ENCODE data around the gene BPHL. TPM values are rescaled to one million over a fixed set of nuclear protein-coding genes. Genes with fewer than 3 reads are reported as not detected.

Gene BPHL
- total RNA-seq, 6 experiments from 2014 or later, result 30.4 to 142 (median 68.6) TPM

- Histone ChIP-seq H3K27me3 (no peaks in the 10 kb centered on the region), H3K4me3 (peak within 1 kb of the TSS; percentile 91 to 96 (median 93)), H3K4me1 (peaks cover 0 to 6% (median 0%) of the 10 kb centered on the region in 4 donors), H3K27ac (peak within 1 kb of the TSS; percentile 87 to 93 (median 89)), H3K36me3 (peaks cover 0 to 7% (median 2%) of the 10 kb centered on the region in 4 donors), H3K9me3 (no peaks in the 10 kb centered on the region)
- TF ChIP-seq POLR2A (IDR thresholded peaks at IDR 0.05) (peak; percentile 100), CTCF (IDR thresholded peaks at IDR 0.05) (peak; percentile 47 to 67 (median 58))
- DNase-seq (peak; percentile 86 to 87 (median 87)), ATAC-seq (peak; percentile 81 to 92 (median 84))
- 2% methylated on average over 7 of the region's 95 CpGs for WGBS (ENCODE audit: insufficient coverage, low coverage, low lambda C conversion rate, missing lambda C conversion rate)
- intact Hi-C loops (cut with DNase I), result no loop called here
Observed at GRCh38 chr6:3157131-3157933, 38.8 kb downstream of the BPHL start, which contains the start of gene TUBB2A. TUBB2A (minus strand) TSS chr6:3157544; CDS start chr6:3157463, 81 bp downstream.

GRCh38 chr6:3159805-3160781 lies 41.6 kb downstream of the BPHL start:
- Histone ChIP-seq H3K9me3 (no peaks in the 10 kb centered on the region), H3K4me1 (peaks cover 0 to 6% (median 0%) of the 10 kb centered on the region in 4 donors), H3K27me3 (no peaks in the 10 kb centered on the region), H3K4me3 (no peak overlapping the region), H3K36me3 (no peaks in the 10 kb centered on the region), H3K27ac (no peak overlapping the region)
- intact Hi-C loops (cut with DNase I), result no loop called here
- TF ChIP-seq POLR2A (IDR thresholded peaks at IDR 0.05) (no peak), CTCF (IDR thresholded peaks at IDR 0.05) (no peak)
- WGBS (ENCODE audit: insufficient coverage, low coverage, low lambda C conversion rate, missing lambda C conversion rate), result 56% methylated on average over 12 of the region's 31 CpGs
- no peak for ATAC-seq
- DNase-seq, result peak in 1 of 3 donors; percentile 29

- Histone ChIP-seq H3K4me1 (no peaks in the 10 kb centered on the region), H3K27ac (no peak overlapping the region), H3K4me3 (peak overlapping the region; percentile 56 to 59 (median 59)), H3K36me3 (no peaks in the 10 kb centered on the region), H3K9me3 (no peaks in the 10 kb centered on the region), H3K27me3 (no peaks in the 10 kb centered on the region)
- intact Hi-C loops (cut with DNase I), result no loop called here
- ATAC-seq (no peak), DNase-seq (no peak)
- no peak for TF ChIP-seq CTCF (IDR thresholded peaks at IDR 0.05)
- no peak for TF ChIP-seq POLR2A (IDR thresholded peaks at IDR 0.05)
- 57% methylated on average over 7 of the region's 7 CpGs for WGBS (ENCODE audit: insufficient coverage, low coverage, low lambda C conversion rate, missing lambda C conversion rate)
Observed at GRCh38 chr6:3162067-3162497, 43.6 kb downstream of the BPHL start.

GRCh38 chr6:3162565-3163247 lies 44.2 kb downstream of the BPHL start:
- intact Hi-C loops (cut with DNase I), result no loop called here
- WGBS (ENCODE audit: insufficient coverage, low coverage, low lambda C conversion rate, missing lambda C conversion rate), result 6% methylated on average over 11 of the region's 74 CpGs
- DNase-seq (peak; percentile 81), ATAC-seq (peak; percentile 84 to 94 (median 88))
- Histone ChIP-seq H3K9me3 (no peaks in the 10 kb centered on the region), H3K4me3 (peak overlapping the region; percentile 56 to 59 (median 59)), H3K36me3 (no peaks in the 10 kb centered on the region), H3K27me3 (no peaks in the 10 kb centered on the region), H3K4me1 (no peaks in the 10 kb centered on the region), H3K27ac (peak overlapping the region; percentile 52 to 86 (median 66))
- TF ChIP-seq CTCF (IDR thresholded peaks at IDR 0.05) (no peak), POLR2A (IDR thresholded peaks at IDR 0.05) (peak; percentile 70)

Measured in right lobe of liver (tissue), 6 donors.